Glomerular visceral epithelial cell (primary cell): ENCODE measurements around the gene EIF2S3B.

Experiments used
- DNase-seq: peaks from one replicate; pipeline ENCODE4 v3.0.0-alpha.2; 2016; ENCODE audit errors: extremely low spot score

EIF2S3B gene

GRCh38 chr12:10554228-10554755 lies 48.6 kb downstream of the EIF2S3B start:
- no peak for DNase-seq

DNA sequence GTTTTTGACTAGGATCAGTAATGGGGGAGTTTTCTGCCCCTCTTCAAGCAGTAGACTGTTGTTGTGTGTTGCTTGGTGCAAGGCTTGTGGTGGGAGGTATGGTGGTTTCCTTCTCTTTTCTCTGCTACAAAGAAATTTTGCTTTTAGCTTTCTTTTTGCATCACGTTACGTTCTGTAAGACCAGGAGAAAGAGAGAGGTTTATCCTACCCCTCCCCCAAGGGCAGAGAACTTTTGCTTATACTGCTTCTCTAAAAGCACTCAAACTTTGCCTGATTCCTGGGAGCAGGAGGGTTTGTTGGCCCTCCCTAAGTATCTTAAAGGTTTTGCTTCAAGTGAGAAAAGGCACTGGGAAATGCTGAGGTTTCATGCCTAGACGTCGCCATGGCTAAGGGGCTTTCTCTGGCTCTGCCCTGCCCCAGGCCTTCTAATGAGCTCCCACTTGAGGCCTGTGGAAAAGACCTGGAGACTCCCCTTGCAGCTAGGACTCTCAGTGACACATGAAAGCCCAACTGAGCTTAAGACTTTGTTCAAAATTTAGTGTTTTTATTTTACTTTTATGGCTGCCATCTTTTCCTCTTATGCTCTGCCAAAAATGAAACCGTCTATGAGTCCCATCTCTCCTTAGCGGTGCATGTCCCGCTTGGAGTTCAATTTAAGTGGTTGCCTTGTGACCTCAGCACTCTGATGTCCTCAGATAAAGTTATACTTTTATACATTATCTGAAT lies 49.2 kb downstream of the EIF2S3B start:
- no peak for DNase-seq

- DNase-seq: no peak
Measured at GRCh38 chr12:10557329-10557728, 51.6 kb downstream of the EIF2S3B start.

DNA sequence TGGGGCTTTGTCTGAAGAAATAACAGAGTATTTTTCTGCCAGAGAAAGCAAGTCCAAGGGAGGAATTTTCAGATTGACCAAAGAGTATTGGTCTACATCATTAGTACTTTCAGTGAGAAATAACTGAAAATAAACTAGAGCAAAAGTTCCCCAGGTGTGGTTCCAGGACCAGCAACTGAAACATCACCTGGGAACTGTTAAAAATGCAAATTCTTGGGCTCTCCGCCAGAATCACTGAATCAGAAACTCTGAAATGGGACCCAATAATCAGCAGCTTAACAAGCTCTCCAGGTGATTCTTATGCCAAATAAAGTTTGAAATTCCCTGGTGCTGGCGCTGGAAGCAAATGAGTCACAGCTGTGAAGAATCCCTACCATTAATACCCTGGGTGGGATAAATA lies 52.1 kb downstream of the EIF2S3B start:
- DNase-seq: no peak
